ENCODE measurements around the gene GHR.
A peak's percentile ranks its signal among the peaks of the same experiment; 100 is the strongest.

GRCh38 chr5:42636425-42636824 lies 213.2 kb downstream of the GHR start:
- TF ChIP-seq CTCF (IDR thresholded peaks at IDR 0.05) (peak in 1 of 6 experiments; percentile 15), POLR2A (IDR thresholded peaks at IDR 0.05) (no peak)
